ENCODE results near the gene DEPP1.

DEPP1 gene

GRCh38 chr10:44978213-44978569 is 418 bp downstream of the DEPP1 start:
- DNase-seq = no peak

DNA sequence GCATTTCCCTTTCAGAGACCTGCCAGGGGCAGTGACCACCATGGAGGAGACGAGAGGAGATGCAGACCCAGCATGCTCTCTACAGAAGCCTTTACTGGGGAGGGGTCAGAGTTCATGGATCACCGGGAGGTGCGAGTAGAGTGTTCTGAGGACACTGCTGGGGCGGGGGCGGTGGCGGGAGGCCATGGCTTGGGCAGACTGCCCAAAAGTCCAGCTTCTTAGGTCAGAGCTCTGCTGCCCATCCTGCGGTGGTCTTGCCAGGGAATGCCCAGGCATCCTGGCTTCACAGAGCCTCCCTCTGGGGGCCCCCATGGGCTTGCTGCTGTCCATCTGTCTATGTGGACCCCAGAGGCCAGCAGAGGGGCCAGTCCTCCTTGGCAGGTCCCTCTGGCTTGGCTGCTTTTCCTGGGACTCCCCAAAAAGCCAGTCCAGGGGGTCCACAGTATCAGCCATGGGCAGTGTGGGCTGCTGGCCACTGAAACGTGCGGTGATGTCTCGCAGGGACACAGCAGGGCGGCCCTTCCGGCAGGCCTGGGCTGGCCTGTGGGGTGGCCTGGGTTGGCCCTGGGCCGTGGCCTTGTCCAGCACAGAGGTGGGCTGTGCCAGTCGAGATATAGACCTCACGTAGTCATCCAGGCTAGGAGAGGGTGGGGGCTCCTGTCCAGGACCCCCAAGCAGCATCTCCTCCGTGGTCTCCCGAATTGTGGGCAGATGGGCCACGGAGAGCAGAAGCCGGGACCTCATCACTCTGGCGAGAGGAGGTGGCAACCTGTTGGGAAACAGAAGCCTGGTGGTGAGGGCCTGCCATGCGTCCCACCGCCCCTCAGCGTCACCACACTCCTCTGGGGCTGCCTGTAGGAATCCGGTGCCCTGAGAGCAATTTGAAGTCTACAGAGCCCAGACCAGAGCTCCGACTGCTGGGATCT is 1.1 kb downstream of the DEPP1 start:
- no peak for DNase-seq

- DNase-seq = no peak
Measured at GRCh38 chr10:44976352-44977198, 2.0 kb downstream of the DEPP1 start.

GRCh38 chr10:44975431-44976331 is 2.9 kb downstream of the DEPP1 start:
- no peak for DNase-seq

DNA sequence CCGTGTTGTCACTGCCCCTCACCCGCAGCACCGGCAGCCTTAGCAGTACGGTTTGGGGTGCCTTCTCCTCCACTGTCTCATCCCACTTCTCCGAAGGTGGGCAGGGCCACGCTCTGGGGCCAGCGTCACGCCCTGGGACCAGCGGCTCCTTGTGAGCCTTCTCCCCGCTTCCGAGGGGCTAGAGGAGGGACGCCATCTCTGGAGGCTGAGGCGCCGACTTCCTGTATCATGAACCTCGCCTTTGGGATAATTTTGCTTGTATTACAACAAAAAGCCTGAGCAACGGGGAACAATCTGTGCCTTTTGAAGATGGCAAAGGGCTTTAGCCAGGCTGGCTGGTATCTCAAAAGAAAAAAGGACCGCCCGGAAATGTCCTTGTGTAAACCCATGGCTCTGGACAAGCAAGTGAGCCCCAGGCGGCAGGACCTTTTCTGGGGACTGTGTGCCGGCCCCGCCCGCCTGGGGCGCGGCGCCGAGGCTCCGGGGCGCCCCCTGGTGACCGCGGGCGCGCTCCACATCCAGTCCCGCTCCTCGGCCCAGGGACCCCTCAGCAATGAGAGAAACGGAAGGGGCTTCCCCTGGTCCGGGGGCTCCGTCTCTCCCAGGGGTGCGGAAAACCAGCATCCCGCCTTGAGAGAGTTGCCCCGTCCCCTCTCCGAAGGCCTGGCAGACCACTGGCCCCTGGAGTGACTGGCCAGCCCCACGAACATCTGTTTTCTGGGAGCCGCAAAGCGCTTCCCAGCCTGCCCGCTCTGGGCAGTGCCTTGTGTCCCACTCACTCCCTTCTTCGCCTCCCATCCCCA is 3.8 kb downstream of the DEPP1 start:
- peak; percentile 10 to 52 (median 24) for DNase-seq

DNA sequence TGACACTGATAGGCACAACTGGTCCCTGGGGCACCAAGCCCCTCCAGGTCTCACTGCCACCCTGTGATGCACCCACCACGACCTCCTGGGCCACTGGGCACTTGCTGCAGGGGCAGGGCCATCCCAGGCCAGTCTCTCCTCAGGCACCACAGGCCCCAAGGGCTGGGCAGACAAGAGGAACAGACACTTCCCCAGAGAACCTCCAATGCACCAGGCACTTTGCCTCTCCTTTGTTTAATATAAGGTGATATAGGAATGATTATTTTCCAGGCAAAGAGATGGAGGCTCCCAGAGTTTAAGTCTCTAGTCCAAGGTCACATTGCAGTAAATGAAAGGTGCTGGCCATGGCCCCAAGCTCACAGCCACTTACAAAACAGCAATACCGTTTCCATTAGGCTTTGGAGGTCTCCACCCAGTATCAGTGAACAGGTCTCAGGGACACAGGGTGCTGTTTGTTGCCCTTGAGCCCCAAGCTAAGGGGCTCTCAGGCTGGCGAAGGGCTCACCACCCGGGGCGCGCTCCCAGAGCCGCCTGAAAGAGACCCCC is 4.5 kb downstream of the DEPP1 start:
- DNase-seq = no peak

GRCh38 chr10:44973323-44974081 is 5.1 kb downstream of the DEPP1 start:
- DNase-seq = no peak

GRCh38 chr10:44972874-44973306 is 5.7 kb downstream of the DEPP1 start:
- DNase-seq = no peak

GRCh38 chr10:44971935-44972757 is 6.5 kb downstream of the DEPP1 start:
- no peak for DNase-seq

DNA sequence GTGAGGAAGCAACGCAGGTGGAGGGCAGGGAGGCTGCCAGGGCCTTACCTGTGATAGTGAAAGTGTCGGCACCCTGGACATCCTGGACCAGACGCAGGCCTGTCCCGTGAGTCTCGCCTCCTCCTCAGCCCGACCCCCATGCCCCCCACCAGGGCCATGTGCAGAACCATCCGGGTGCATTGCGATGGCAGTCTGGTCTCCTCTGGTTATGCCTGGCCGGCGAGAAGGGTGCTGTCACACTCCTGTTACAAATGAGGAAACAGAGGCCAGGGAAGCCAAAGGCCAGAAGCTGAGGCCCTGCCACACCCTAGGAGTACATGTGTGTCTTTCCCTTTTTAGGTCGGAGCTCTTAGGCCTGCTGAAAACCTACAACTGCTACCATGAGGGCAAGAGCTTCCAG is 7.2 kb downstream of the DEPP1 start:
- DNase-seq = no peak

- DNase-seq = no peak
Measured at GRCh38 chr10:44970812-44971395, 7.7 kb downstream of the DEPP1 start.

DNA sequence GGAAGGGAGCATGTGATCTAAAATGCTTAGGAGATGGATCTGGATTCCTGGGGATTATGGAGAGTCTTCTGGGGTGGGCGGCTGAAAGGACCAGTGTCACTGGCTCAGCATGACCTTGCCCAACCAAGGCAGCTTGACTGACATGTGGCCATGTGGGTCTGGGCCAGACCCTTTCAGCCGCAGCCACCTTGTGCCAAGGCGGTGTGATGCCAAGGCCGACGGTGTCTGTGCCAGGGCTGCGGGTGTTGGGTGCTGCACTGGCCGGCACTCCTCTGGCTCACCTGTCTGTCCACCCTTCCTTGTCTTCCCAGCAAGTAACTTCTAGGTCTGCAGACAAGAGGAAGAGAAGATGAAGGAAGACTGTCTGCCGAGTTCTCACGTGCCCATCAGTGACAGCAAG is 8.8 kb downstream of the DEPP1 start:
- no peak for DNase-seq

DNA sequence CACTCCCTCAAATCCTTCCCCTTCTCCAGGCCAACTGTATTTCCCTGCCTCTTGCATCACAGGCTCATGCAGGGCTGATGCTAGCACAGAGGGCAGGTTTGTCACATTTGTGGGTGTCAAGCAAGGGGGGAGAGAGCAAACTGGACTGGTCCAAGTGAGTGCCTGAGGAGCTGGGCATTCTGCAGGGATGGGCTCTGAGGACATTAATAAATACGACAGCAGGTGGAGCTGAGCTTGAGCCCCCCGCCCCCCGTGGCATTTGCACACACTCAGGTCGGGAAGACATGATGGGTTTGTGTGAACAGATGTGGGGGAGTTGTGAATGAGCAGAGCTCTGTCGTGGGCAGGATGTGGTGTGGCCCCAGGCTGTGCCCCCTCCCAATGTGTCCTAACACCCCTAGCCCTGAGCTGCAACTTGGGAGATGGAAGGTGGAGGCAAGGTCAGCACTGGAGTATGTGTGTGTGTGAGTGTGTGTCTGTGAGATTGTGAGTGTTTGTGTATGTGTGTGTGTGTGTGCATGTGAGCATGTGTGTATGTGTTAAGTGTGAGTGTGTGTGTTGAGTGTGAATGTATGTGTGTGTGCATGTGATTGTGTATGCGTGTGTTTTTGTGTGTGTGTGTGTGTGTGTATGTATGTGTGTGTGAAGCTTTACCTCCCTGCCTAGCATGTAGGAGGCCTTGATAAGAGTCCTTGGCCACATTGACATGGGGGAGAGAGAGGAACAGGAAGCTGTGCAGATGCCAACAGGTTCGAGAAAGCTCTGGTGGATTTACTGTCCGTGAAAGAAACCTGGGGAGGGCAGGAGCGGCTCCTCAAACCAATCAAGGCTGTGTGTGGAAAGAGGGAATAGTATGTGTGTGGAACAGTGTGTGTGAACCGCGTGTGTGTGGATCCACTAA is 9.9 kb downstream of the DEPP1 start:
- no peak for DNase-seq

DNA sequence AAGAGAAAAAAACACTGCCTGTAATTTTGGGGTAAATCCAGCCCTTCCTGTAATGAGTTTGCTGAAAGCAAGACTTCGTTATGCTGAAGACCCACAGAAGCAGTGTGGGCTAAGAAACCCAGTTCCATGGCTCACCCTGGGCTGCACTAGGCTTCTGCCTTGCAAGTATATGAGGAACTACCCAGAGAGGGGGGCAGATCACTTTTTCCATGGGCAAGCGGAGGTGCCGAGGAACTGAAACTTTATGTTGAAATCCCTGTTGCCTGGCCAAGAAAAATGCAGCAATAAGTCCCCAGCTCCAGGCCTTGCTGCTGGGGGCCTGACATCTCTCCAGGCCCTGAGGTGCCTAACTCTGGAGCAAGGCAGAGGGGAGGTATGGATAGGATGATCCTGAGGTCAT is 10.5 kb downstream of the DEPP1 start:
- no peak for DNase-seq

GRCh38 chr10:44967616-44968015 is 11.0 kb downstream of the DEPP1 start:
- DNase-seq = no peak

GRCh38 chr10:44966816-44967509 is 11.6 kb downstream of the DEPP1 start:
- DNase-seq = no peak

- no peak for DNase-seq
Measured at GRCh38 chr10:44966129-44966815, 12.3 kb downstream of the DEPP1 start.
